Measurements from ENCODE around the gene MYPOP. TPM values are rescaled to one million over a fixed set of nuclear protein-coding genes. Genes with fewer than 3 reads are reported as not detected.

Gene MYPOP
- total and polyA plus RNA-seq, 2 experiments from 2014 or later, result 3.1 to 3.5 TPM

- Histone ChIP-seq H3K4me1 (ENCODE audit: insufficient read depth) (peaks cover 6% of the 10 kb centered on the region), H2AFZ (no peak overlapping the region), H3K9me2 (replicated peaks; ENCODE audit: insufficient read depth) (no peaks in the 10 kb centered on the region), H3K27me3 (peaks cover 13% of the 10 kb centered on the region), H3K4me3 (no peak overlapping the region), H3K9me3 (ENCODE audit: low read depth) (no peaks in the 10 kb centered on the region), H3K79me2 (peaks cover 69% of the 10 kb centered on the region), H3K4me2 (peak overlapping the region; percentile 72), H3K36me3 (replicated peaks; ENCODE audit: insufficient read depth, low read depth) (no peaks in the 10 kb centered on the region), H3K27ac (peak overlapping the region; percentile 51), H4K20me1 (ENCODE audit: insufficient read depth, poor library complexity, severe bottlenecking) (no peaks in the 10 kb centered on the region)
- 57% methylated on average over 8 of the region's 9 CpGs for WGBS (ENCODE audit: low lambda C conversion rate, missing lambda C conversion rate)
- TF ChIP-seq EZH2phosphoT487 (IDR thresholded peaks at IDR 0.05; ENCODE audit: low read depth, severe bottlenecking, unreplicated experiment) (no peak), EZH2 (IDR thresholded peaks at IDR 0.05; ENCODE audit: borderline replicate concordance) (no peak), CTCF (IDR thresholded peaks at IDR 0.05; ENCODE audit: poor library complexity) (no peak)
- no peak for DNase-seq (ENCODE audit: low spot score)
These were observed 37.0 kb downstream of the MYPOP start for GRCh38 chr19:45865269-45865948.

- no peaks in the 10 kb centered on the region for H3K9me3 ChIP-seq (ENCODE audit: low read depth)
- H3K36me3 ChIP-seq (replicated peaks; ENCODE audit: insufficient read depth, low read depth), result no peaks in the 10 kb centered on the region
- H3K27me3 ChIP-seq, result peaks cover 13% of the 10 kb centered on the region
- no peaks in the 10 kb centered on the region for H3K9me2 ChIP-seq (replicated peaks; ENCODE audit: insufficient read depth)
- H3K27ac ChIP-seq, result peak overlapping the region; percentile 69
- peak overlapping the region; percentile 55 for H3K4me3 ChIP-seq
- TF ChIP-seq EZH2phosphoT487 (IDR thresholded peaks at IDR 0.05; ENCODE audit: low read depth, severe bottlenecking, unreplicated experiment), result peak; percentile 79
- TF ChIP-seq EZH2 (IDR thresholded peaks at IDR 0.05; ENCODE audit: borderline replicate concordance), result no peak
- no peak for TF ChIP-seq CTCF (IDR thresholded peaks at IDR 0.05; ENCODE audit: poor library complexity)
- H4K20me1 ChIP-seq (ENCODE audit: insufficient read depth, poor library complexity, severe bottlenecking), result no peaks in the 10 kb centered on the region
- no peak for DNase-seq (ENCODE audit: low spot score)
- peaks cover 6% of the 10 kb centered on the region for H3K4me1 ChIP-seq (ENCODE audit: insufficient read depth)
- 10% methylated on average over 12 of the region's 12 CpGs for WGBS (ENCODE audit: low lambda C conversion rate, missing lambda C conversion rate)
- peak overlapping the region; percentile 32 for H2AFZ ChIP-seq
- peak overlapping the region; percentile 72 for H3K4me2 ChIP-seq
- H3K79me2 ChIP-seq, result peaks cover 74% of the 10 kb centered on the region
These were observed 37.8 kb downstream of the MYPOP start for GRCh38 chr19:45864629-45865082.

GRCh38 chr19:45863840-45864628, 38.4 kb downstream of the MYPOP start, which contains the start of gene FOXA3:
Gene FOXA3, plus strand, starts transcription at chr19:45864326. Its CDS starts 131 bp downstream, at chr19:45864457.
- Histone ChIP-seq H2AFZ (peak within 1 kb of the TSS; percentile 43), H3K4me1 (ENCODE audit: insufficient read depth) (peaks cover 6% of the 10 kb centered on the region), H3K9me2 (replicated peaks; ENCODE audit: insufficient read depth) (no peaks in the 10 kb centered on the region), H3K36me3 (replicated peaks; ENCODE audit: insufficient read depth, low read depth) (no peaks in the 10 kb centered on the region), H3K4me2 (peak within 1 kb of the TSS; percentile 72), H4K20me1 (ENCODE audit: insufficient read depth, poor library complexity, severe bottlenecking) (no peaks in the 10 kb centered on the region), H3K27ac (peak within 1 kb of the TSS; percentile 69), H3K79me2 (peaks cover 74% of the 10 kb centered on the region), H3K9me3 (ENCODE audit: low read depth) (no peaks in the 10 kb centered on the region), H3K4me3 (peak within 1 kb of the TSS; percentile 55), H3K27me3 (peaks cover 13% of the 10 kb centered on the region)
- WGBS (ENCODE audit: low lambda C conversion rate, missing lambda C conversion rate), result 10% methylated on average over 22 of the region's 71 CpGs
- TF ChIP-seq EZH2 (IDR thresholded peaks at IDR 0.05; ENCODE audit: borderline replicate concordance) (peak; percentile 95), EZH2phosphoT487 (IDR thresholded peaks at IDR 0.05; ENCODE audit: low read depth, severe bottlenecking, unreplicated experiment) (peak; percentile 53), CTCF (IDR thresholded peaks at IDR 0.05; ENCODE audit: poor library complexity) (peak; percentile 68)
- DNase-seq (ENCODE audit: low spot score), result peak; percentile 89

All from hepatocyte (in vitro differentiated cells).